ENCODE results near the gene UTRN.

Gene UTRN

GRCh38 chr6:144265390-144265789 lies 19.7 kb upstream of the UTRN start:
- TF ChIP-seq CTCF (conservative IDR thresholded peaks at IDR 0.05; ENCODE audit: low read depth, low read length): no peak
- Histone ChIP-seq H3K4me3 (IDR thresholded peaks at IDR 0.05; ENCODE audit: insufficient read depth, low read depth, low read length) (no peak overlapping the region), H3K4me2 (no peak overlapping the region), H3K36me3 (ENCODE audit: insufficient read depth) (no peaks in the 10 kb centered on the region), H3K27ac (no peak overlapping the region), H3K4me1 (ENCODE audit: low read depth, poor library complexity, severe bottlenecking) (no peaks in the 10 kb centered on the region), H3K9ac (no peak overlapping the region), H3K27me3 (ENCODE audit: insufficient read depth, low read depth) (no peaks in the 10 kb centered on the region), H3K79me2 (ENCODE audit: insufficient read depth, low read depth) (no peaks in the 10 kb centered on the region), H4K20me1 (ENCODE audit: insufficient read depth) (no peaks in the 10 kb centered on the region), H2AFZ (ENCODE audit: low read depth) (no peak overlapping the region)

- Histone ChIP-seq H3K9ac (no peak overlapping the region), H3K36me3 (ENCODE audit: insufficient read depth) (no peaks in the 10 kb centered on the region), H3K4me2 (no peak overlapping the region), H2AFZ (ENCODE audit: low read depth) (no peak overlapping the region), H3K27ac (no peak overlapping the region), H3K4me3 (IDR thresholded peaks at IDR 0.05; ENCODE audit: insufficient read depth, low read depth, low read length) (no peak overlapping the region), H4K20me1 (ENCODE audit: insufficient read depth) (no peaks in the 10 kb centered on the region), H3K27me3 (ENCODE audit: insufficient read depth, low read depth) (no peaks in the 10 kb centered on the region), H3K4me1 (ENCODE audit: low read depth, poor library complexity, severe bottlenecking) (no peaks in the 10 kb centered on the region), H3K79me2 (ENCODE audit: insufficient read depth, low read depth) (no peaks in the 10 kb centered on the region)
- no peak for TF ChIP-seq CTCF (conservative IDR thresholded peaks at IDR 0.05; ENCODE audit: low read depth, low read length)
These were observed 19.0 kb upstream of the UTRN start for GRCh38 chr6:144266091-144266649.

- H3K36me3 ChIP-seq (ENCODE audit: insufficient read depth): no peaks in the 10 kb centered on the region
- no peaks in the 10 kb centered on the region for H3K4me1 ChIP-seq (ENCODE audit: low read depth, poor library complexity, severe bottlenecking)
- H3K9ac ChIP-seq: no peak overlapping the region
- no peak overlapping the region for H3K4me3 ChIP-seq (IDR thresholded peaks at IDR 0.05; ENCODE audit: insufficient read depth, low read depth, low read length)
- no peak overlapping the region for H3K4me2 ChIP-seq
- H4K20me1 ChIP-seq (ENCODE audit: insufficient read depth): no peaks in the 10 kb centered on the region
- H2AFZ ChIP-seq (ENCODE audit: low read depth): no peak overlapping the region
- no peaks in the 10 kb centered on the region for H3K27me3 ChIP-seq (ENCODE audit: insufficient read depth, low read depth)
- no peak for TF ChIP-seq CTCF (conservative IDR thresholded peaks at IDR 0.05; ENCODE audit: low read depth, low read length)
- H3K27ac ChIP-seq: no peak overlapping the region
- no peaks in the 10 kb centered on the region for H3K79me2 ChIP-seq (ENCODE audit: insufficient read depth, low read depth)
These were observed 16.3 kb upstream of the UTRN start for GRCh38 chr6:144268794-144269349.

- TF ChIP-seq CTCF (conservative IDR thresholded peaks at IDR 0.05; ENCODE audit: low read depth, low read length): no peak
- H3K79me2 ChIP-seq (ENCODE audit: insufficient read depth, low read depth): no peaks in the 10 kb centered on the region
- no peaks in the 10 kb centered on the region for H3K4me1 ChIP-seq (ENCODE audit: low read depth, poor library complexity, severe bottlenecking)
- no peaks in the 10 kb centered on the region for H3K27me3 ChIP-seq (ENCODE audit: insufficient read depth, low read depth)
- H2AFZ ChIP-seq (ENCODE audit: low read depth): no peak overlapping the region
- no peak overlapping the region for H3K27ac ChIP-seq
- H3K36me3 ChIP-seq (ENCODE audit: insufficient read depth): no peaks in the 10 kb centered on the region
- no peaks in the 10 kb centered on the region for H4K20me1 ChIP-seq (ENCODE audit: insufficient read depth)
- no peak overlapping the region for H3K9ac ChIP-seq
- H3K4me3 ChIP-seq (IDR thresholded peaks at IDR 0.05; ENCODE audit: insufficient read depth, low read depth, low read length): no peak overlapping the region
- H3K4me2 ChIP-seq: no peak overlapping the region
These were observed 8.0 kb upstream of the UTRN start for GRCh38 chr6:144277174-144277573.
